HFF-Myc (cell line): ENCODE results near the gene NUDT8.
"Not testable (repeated sequence)": the region's sequence is repeated elsewhere in the genome, so short reads cannot be mapped to it uniquely, and the experiment has no call there.

Experiments
- DNase-seq: peaks from one replicate; pipeline ENCODE4 v3.0.0-alpha.2; 2011; ENCODE audit warnings: low read depth; ENCODE audit errors: extremely low read depth
- H3K4me3 ChIP-seq: replicated peaks from 2 replicates; pipeline ENCODE4 v1.5.1; 2011; ENCODE audit warnings: low read depth, mild to moderate bottlenecking, control low read depth, low read length
- CTCF ChIP-seq: IDR thresholded peaks from 2 replicates; pipeline ENCODE4 v1.5.1; 2012; ENCODE audit warnings: mild to moderate bottlenecking, low read depth, low read length, control low read depth; ENCODE audit errors: missing control alignments

The NUDT8 gene

GRCh38 chr11:67630943-67631331 lies 1.2 kb upstream of the NUDT8 start:
- H3K4me3 ChIP-seq: peak overlapping the region; percentile 55
- no peak for TF ChIP-seq CTCF

GRCh38 chr11:67630228-67630942 lies 648 bp upstream of the NUDT8 start:
- peak; percentile 67 for TF ChIP-seq CTCF
- H3K4me3 ChIP-seq: peak overlapping the region; percentile 55
- DNase-seq: peak; percentile 73

More at GRCh38 chr11:67630943-67631331, 1.2 kb upstream of the NUDT8 start:
- DNase-seq: no peak

- peak overlapping the region; percentile 48 for H3K4me3 ChIP-seq
- TF ChIP-seq CTCF: no peak
Measured at GRCh38 chr11:67628710-67629385, 889 bp downstream of the NUDT8 start.

GRCh38 chr11:67627812-67628624 lies 1.7 kb downstream of the NUDT8 start:
- TF ChIP-seq CTCF: no peak
- DNase-seq: no peak
- no peak overlapping the region for H3K4me3 ChIP-seq

More at GRCh38 chr11:67628710-67629385, 889 bp downstream of the NUDT8 start:
- no peak for DNase-seq

- DNase-seq: no peak
- no peak for TF ChIP-seq CTCF
- H3K4me3 ChIP-seq: no peak overlapping the region
Measured at GRCh38 chr11:67627441-67627811, 2.3 kb downstream of the NUDT8 start.

- no peak for TF ChIP-seq CTCF
- H3K4me3 ChIP-seq: no peak overlapping the region
- no peak for DNase-seq
Measured at GRCh38 chr11:67626970-67627369, 2.8 kb downstream of the NUDT8 start.

- not testable (repeated sequence) for DNase-seq
Measured at GRCh38 chr11:67626131-67626833, 3.5 kb downstream of the NUDT8 start.

GRCh38 chr11:67623795-67624194 lies 5.9 kb downstream of the NUDT8 start:
- not testable (repeated sequence) for DNase-seq, H3K4me3 ChIP-seq

More at GRCh38 chr11:67626131-67626833, 3.5 kb downstream of the NUDT8 start:
- not testable (repeated sequence) for H3K4me3 ChIP-seq

GRCh38 chr11:67622905-67623304 lies 6.8 kb downstream of the NUDT8 start:
- DNase-seq, H3K4me3 ChIP-seq: not testable (repeated sequence)

GRCh38 chr11:67621928-67622327 lies 7.8 kb downstream of the NUDT8 start:
- not testable (repeated sequence) for DNase-seq, H3K4me3 ChIP-seq
